ENCODE measurements around the gene COPS8.

Gene COPS8

DNA sequence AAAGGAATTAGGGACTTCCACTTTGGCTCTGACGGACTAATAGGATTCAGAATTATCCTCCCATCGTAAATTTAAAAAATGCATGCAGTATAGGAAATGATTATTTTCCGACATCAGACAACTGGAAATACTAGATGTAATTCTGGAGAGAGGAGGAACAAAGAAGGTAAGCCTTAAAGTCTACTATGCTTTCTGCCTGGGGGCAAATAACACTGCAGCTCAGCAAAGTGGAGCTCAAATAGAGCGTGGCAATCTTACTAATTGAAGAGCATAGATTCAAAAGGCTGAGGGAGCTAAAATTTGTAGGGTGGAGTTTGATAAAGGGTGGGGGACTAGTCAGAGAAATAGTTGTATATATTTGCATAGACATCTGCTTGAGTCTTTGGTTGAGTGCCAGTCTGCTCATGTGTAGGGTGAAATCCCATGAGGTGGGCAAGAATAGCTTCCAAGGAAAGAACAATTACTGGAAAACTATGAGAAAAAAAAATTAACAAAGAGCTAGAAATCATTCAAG, 23.8 kb downstream of the COPS8 start:
- TF ChIP-seq, protein P1, sequence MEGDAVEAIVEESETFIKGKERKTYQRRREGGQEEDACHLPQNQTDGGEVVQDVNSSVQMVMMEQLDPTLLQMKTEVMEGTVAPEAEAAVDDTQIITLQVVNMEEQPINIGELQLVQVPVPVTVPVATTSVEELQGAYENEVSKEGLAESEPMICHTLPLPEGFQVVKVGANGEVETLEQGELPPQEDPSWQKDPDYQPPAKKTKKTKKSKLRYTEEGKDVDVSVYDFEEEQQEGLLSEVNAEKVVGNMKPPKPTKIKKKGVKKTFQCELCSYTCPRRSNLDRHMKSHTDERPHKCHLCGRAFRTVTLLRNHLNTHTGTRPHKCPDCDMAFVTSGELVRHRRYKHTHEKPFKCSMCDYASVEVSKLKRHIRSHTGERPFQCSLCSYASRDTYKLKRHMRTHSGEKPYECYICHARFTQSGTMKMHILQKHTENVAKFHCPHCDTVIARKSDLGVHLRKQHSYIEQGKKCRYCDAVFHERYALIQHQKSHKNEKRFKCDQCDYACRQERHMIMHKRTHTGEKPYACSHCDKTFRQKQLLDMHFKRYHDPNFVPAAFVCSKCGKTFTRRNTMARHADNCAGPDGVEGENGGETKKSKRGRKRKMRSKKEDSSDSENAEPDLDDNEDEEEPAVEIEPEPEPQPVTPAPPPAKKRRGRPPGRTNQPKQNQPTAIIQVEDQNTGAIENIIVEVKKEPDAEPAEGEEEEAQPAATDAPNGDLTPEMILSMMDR (IDR thresholded peaks at IDR 0.05; ENCODE audit: unreplicated experiment in 3 of 3), result no peak
- Mint-ChIP-seq H3K27ac (no peak overlapping the region), H3K4me3 (no peak overlapping the region), H3K27me3 (ENCODE audit: low read depth) (no peaks in the 10 kb centered on the region), H3K4me1 (no peaks in the 10 kb centered on the region), H3K36me3 (ENCODE audit: low read depth) (peaks cover 37% of the 10 kb centered on the region), H3K9me3 (peaks cover 30% of the 10 kb centered on the region)

DNA sequence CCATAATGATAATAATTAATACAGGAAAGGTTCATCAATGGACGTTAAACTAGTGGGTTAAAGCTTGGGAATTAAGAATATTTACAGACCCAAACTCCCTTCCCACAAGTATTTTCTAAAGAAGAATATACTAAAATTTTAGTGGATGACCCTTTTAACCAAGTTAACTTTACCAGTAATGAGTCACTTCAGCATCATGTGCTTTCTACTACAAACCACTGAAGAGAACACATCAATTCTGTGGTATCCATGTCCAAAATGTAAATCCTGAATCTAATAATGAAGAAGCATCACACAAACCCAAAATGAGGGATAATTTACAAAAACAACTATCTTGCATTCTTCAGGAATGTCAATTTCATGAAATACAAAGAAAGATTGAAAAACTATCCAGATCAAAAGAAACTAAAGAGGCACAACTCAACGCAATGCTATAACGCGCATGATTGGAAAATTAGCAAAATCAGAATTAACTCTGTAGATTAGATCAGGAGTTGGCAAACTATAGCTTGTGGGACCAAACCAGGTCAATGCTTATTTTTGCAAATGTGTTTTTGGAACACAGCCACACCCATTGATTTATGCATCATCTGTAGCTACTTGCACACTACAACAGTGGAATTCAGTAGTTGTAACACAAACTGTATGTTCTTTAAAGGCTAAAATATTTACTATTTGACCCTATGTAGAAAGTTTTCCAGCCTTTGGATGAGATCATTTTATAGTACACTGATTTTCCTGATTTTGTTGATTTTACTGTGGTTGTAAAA, 27.5 kb downstream of the COPS8 start:
- Mint-ChIP-seq H3K27ac (no peak overlapping the region), H3K4me1 (peaks cover 5% of the 10 kb centered on the region), H3K36me3 (ENCODE audit: low read depth) (peaks cover 19% of the 10 kb centered on the region), H3K4me3 (no peak overlapping the region), H3K27me3 (ENCODE audit: low read depth) (no peaks in the 10 kb centered on the region), H3K9me3 (peaks cover 23% of the 10 kb centered on the region)
- TF ChIP-seq, protein P1 (IDR thresholded peaks at IDR 0.05; ENCODE audit: unreplicated experiment in 3 of 3), result no peak

DNA sequence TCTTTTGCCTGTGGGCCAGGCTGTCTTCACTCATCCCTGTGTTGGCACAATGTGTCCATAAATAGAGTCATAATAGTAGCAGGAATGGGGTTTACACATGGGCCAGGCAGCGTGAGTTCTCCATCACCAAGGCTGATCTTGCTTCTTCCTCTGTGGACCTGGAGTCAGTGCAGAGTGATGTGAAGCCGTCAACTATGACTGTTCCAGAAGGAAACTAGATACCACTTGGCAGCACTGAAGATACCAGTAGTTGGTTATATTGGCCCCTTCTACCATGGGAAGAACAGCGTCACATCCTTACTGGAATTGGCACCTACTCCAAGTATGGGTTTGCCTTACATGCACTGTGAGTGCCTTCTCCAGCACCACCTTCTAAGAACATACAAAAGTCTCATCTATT, 30.2 kb downstream of the COPS8 start:
- Mint-ChIP-seq H3K27me3 (ENCODE audit: low read depth) (no peaks in the 10 kb centered on the region), H3K4me3 (no peak overlapping the region), H3K4me1 (peaks cover 5% of the 10 kb centered on the region), H3K9me3 (peaks cover 2% of the 10 kb centered on the region), H3K36me3 (ENCODE audit: low read depth) (no peaks in the 10 kb centered on the region), H3K27ac (no peak overlapping the region)
- TF ChIP-seq, protein P1 (IDR thresholded peaks at IDR 0.05; ENCODE audit: unreplicated experiment in 3 of 3), result no peak

DNA sequence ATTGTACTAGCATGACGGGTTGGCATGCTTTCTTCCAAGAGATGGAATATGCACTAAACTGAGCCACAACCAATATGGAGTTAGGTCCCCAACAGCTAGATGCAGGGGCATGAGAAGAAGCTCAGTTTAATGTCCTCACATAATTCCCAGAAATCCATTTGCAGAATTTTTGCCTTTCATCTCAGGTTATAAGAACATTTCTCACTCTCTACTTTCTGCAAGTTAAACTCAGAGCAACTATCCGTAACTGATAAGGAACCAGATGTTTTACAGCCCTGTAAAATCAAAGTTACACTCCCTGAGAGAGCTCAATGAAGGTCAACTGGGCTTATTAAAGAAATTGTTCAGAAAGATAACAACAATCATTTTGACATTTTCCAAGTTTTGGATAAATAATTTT, 30.7 kb downstream of the COPS8 start:
- H3K4me3 Mint-ChIP-seq, result no peak overlapping the region
- H3K9me3 Mint-ChIP-seq, result no peaks in the 10 kb centered on the region
- TF ChIP-seq, protein P1 (IDR thresholded peaks at IDR 0.05; ENCODE audit: unreplicated experiment in 3 of 3), result no peak
- H3K4me1 Mint-ChIP-seq, result peaks cover 5% of the 10 kb centered on the region
- no peaks in the 10 kb centered on the region for H3K27me3 Mint-ChIP-seq (ENCODE audit: low read depth)
- no peaks in the 10 kb centered on the region for H3K36me3 Mint-ChIP-seq (ENCODE audit: low read depth)
- H3K27ac Mint-ChIP-seq, result peak overlapping the region in 1 of 3 experiments; percentile 50

DNA sequence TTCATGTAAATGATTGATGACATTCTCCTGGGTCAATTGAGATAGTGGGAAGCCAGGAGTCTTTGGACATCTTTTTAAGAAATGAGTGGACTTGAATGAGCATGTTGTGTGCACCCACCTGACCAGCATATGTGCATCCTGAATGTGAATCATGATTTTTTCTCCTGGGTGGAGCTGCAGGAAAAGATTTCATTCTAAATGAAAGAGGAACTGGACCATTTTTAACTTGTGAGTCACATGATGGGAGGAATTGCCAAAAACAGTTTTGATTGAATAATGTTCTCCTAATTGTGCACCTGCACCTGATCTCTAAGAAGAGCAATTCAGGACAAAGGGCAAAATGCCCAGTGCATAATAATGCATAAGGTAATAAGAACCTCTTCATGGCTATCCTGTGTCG, 32.3 kb downstream of the COPS8 start:
- H3K4me1 Mint-ChIP-seq, result peaks cover 5% of the 10 kb centered on the region
- no peaks in the 10 kb centered on the region for H3K36me3 Mint-ChIP-seq (ENCODE audit: low read depth)
- H3K27me3 Mint-ChIP-seq (ENCODE audit: low read depth), result no peaks in the 10 kb centered on the region
- H3K27ac Mint-ChIP-seq, result no peak overlapping the region
- no peak overlapping the region for H3K4me3 Mint-ChIP-seq
- peaks cover 4% of the 10 kb centered on the region for H3K9me3 Mint-ChIP-seq
- TF ChIP-seq, protein P1 (IDR thresholded peaks at IDR 0.05; ENCODE audit: unreplicated experiment in 3 of 3), result no peak

All from nephron (organoid).